Kidney (tissue), 19 donors: ENCODE data around the gene CT45A6. TPM values are rescaled to one million over a fixed set of nuclear protein-coding genes. Genes with fewer than 3 reads are reported as not detected.
"Not testable (repeated sequence)": the region's sequence is repeated elsewhere in the genome, so short reads cannot be mapped to it uniquely, and the experiment has no call there.

Experiments used
- DNase-seq, 5 donors: peaks; one replicate each; pipeline ENCODE4 v3.0.0-alpha.2; 2013 to 2020
- FAIRE-seq: peaks from 2 replicates; lab custom pipeline; 2012; peaks lifted over from hg19 to GRCh38; lab: Jason Lieb, UNC
- H3K27ac ChIP-seq, 2 donors: one replicate each; pipeline ENCODE4 v1.7.0; 2013; ENCODE audit warnings: low read depth in 2 of 2, low read length in 2 of 2, inconsistent platforms in 1 of 2
- H3K27me3 ChIP-seq: one replicate; pipeline ENCODE4 v1.7.1; 2013; ENCODE audit warnings: low read length, inconsistent platforms; ENCODE audit not compliant: control insufficient read depth, insufficient read depth
- H3K36me3 ChIP-seq, 3 donors: one replicate each; pipeline versions ENCODE4 v1.7.0 to v1.7.1; 2013; ENCODE audit warnings: low read length in 3 of 3, control low read depth in 1 of 3, inconsistent platforms in 1 of 3; ENCODE audit not compliant: insufficient read depth in 3 of 3, control insufficient read depth in 2 of 3
- H3K4me1 ChIP-seq, 3 donors: one replicate each; pipeline versions ENCODE4 v1.7.0 to v1.7.1; 2013; ENCODE audit warnings: low read length in 3 of 3, inconsistent platforms in 1 of 3, low read depth in 1 of 3; ENCODE audit not compliant: control insufficient read depth in 2 of 3, insufficient read depth in 2 of 3
- H3K4me3 ChIP-seq, 3 donors: one replicate each; pipeline versions ENCODE4 v1.7.0 to v1.8.1; 2013; ENCODE audit warnings: low read length in 3 of 3, control low read depth in 1 of 3, inconsistent platforms in 1 of 3
- H3K9ac ChIP-seq, 3 donors: one replicate each; pipeline versions ENCODE4 v1.7.0 to v1.7.1; 2013; ENCODE audit warnings: low read length in 3 of 3, control low read depth in 1 of 3, inconsistent platforms in 1 of 3
- H3K9me3 ChIP-seq, 3 donors: one replicate each; pipeline versions ENCODE4 v1.7.0 to v1.7.1; 2013; ENCODE audit warnings: low read length in 3 of 3, control low read depth in 1 of 3, inconsistent platforms in 1 of 3; ENCODE audit not compliant: control insufficient read depth in 2 of 3, insufficient read depth in 1 of 3
- intact Hi-C: fragments of 100-400 bp; cut with DNase I; formaldehyde crosslinking; loops from one replicate; pipeline ENCODE4 v1.11.1; 2022
- long read RNA-seq, 10 donors: library from polyadenylated mRNA in 1 of 10; unstranded in 1 of 10; transcript quantifications; one replicate each; pipeline ENCODE4 v2.0.0 and lab custom pipeline, GENCODE V29; 2021 to 2026
- polyA plus RNA-seq: library from polyadenylated mRNA; stranded (reverse); fragments of 350-450 nt; fragmentation: Illumina TruSeq; extraction: RNeasy Lipid Tissue Mini Kit (QIAGEN cat#74804); gene quantifications from one replicate; pipeline ENCODE4 v1.2.3, GENCODE V29; 2014; ENCODE audit warnings: low read depth, low replicate concordance; ENCODE audit not compliant: insufficient read depth
- total RNA-seq: library from RNA; stranded (reverse); fragmentation: NEBNext Ultra II Directional; extraction: Animal tissue kit (Norgen Biotek cat#: 25700); gene quantifications from one replicate; pipeline ENCODE4 v1.2.1, GENCODE V29; 2021
- donor health status: control.
- donor health status: control.
- donor health status: DM: yes; HTN: yes; CAD: no.
- donor health status: Normal renal cell carcinoma (clear cell type).

Gene CT45A6, protein sequence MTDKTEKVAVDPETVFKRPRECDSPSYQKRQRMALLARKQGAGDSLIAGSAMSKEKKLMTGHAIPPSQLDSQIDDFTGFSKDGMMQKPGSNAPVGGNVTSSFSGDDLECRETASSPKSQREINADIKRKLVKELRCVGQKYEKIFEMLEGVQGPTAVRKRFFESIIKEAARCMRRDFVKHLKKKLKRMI
- total RNA-seq (not detected), polyA plus RNA-seq (not detected)
- long read RNA-seq, donor 1 = 0 reads
- long read RNA-seq, donor 2 = 0 reads
- long read RNA-seq, donor 3 = 0 reads
- long read RNA-seq, donor 4 = 0 reads
- long read RNA-seq, donor 5 = 0 reads
- long read RNA-seq, donor 6 = 0 reads
- long read RNA-seq, donor 7 = 0 reads
- long read RNA-seq, donor 8 = 0 reads
- long read RNA-seq, donor 9 = 0 reads
- long read RNA-seq, donor 10 = 0 reads

- FAIRE-seq = not testable (repeated sequence)
Measured at GRCh38 chrX:135802687-135803086, at the start of gene CT45A6. Gene CT45A6, minus strand, starts transcription at chrX:135802787. Its CDS starts 3,794 bp downstream, at chrX:135798993.

DNA sequence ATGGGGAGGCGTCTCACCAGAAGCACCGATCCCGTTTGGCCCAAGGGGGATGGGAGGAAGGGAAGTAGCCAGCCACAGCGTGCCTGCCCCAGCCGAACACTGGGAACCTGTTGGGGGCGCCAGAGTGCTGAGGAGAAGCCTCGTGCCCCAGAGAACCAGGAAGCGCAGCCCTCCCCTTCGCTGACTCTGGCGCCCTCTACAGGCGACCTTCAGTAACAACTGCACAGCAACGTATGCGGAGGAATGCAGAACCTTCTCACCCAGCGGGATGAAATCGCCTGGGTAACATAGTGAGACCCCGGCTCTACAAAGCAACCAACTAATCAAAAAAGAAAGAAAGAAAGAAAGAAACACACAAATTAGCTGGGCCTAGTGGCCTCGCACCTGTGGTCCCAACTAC, 34.6 kb upstream of the CT45A6 start, which contains the start of gene CT45A7:
CT45A7 (minus strand) TSS at position 101 of the 400 bp plus-strand sequence. CDS start 3,747 bp downstream, outside the sequence.
- DNase-seq, H3K9me3 ChIP-seq, H3K9ac ChIP-seq, H3K36me3 ChIP-seq, H3K27ac ChIP-seq, H3K4me1 ChIP-seq, FAIRE-seq, intact Hi-C loops, H3K4me3 ChIP-seq, H3K27me3 ChIP-seq: not testable (repeated sequence)

More at GRCh38 chrX:135802687-135803086, at the start of gene CT45A6:
- H3K27me3 ChIP-seq, H3K9me3 ChIP-seq, DNase-seq, H3K4me1 ChIP-seq, H3K27ac ChIP-seq, H3K4me3 ChIP-seq, intact Hi-C loops, H3K9ac ChIP-seq, H3K36me3 ChIP-seq: not testable (repeated sequence)

- H3K27me3 ChIP-seq, intact Hi-C loops, FAIRE-seq: not testable (repeated sequence)
Measured at GRCh38 chrX:135819912-135820311, 17.3 kb upstream of the CT45A6 start, which contains the start of gene CT45A2. Gene CT45A2, minus strand, starts transcription at chrX:135820012. Its CDS starts 3,747 bp downstream, at chrX:135816265.

GRCh38 chrX:135785403-135785802, 17.2 kb downstream of the CT45A6 start, which contains the start of gene CT45A5:
Gene CT45A5, minus strand, starts transcription at chrX:135785503. Its CDS starts 3,774 bp downstream, at chrX:135781729.
- H3K4me1 ChIP-seq, H3K4me3 ChIP-seq, DNase-seq, FAIRE-seq, H3K9ac ChIP-seq, H3K36me3 ChIP-seq, intact Hi-C loops, H3K27ac ChIP-seq, H3K9me3 ChIP-seq, H3K27me3 ChIP-seq: not testable (repeated sequence)

More at GRCh38 chrX:135819912-135820311, 17.3 kb upstream of the CT45A6 start, which contains the start of gene CT45A2:
- DNase-seq, H3K36me3 ChIP-seq, H3K9me3 ChIP-seq, H3K4me3 ChIP-seq, H3K4me1 ChIP-seq, H3K27ac ChIP-seq, H3K9ac ChIP-seq: not testable (repeated sequence)

DNA sequence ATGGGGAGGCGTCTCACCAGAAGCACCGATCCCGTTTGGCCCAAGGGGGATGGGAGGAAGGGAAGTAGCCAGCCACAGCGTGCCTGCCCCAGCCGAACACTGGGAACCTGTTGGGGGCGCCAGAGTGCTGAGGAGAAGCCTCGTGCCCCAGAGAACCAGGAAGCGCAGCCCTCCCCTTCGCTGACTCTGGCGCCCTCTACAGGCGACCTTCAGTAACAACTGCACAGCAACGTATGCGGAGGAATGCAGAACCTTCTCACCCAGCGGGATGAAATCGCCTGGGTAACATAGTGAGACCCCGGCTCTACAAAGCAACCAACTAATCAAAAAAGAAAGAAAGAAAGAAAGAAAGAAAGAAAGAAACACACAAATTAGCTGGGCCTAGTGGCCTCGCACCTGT, 34.5 kb downstream of the CT45A6 start, which contains the start of gene CT45A3:
CT45A3 (minus strand) TSS at position 101 of the 400 bp plus-strand sequence. CDS start 3,747 bp downstream, outside the sequence.
- H3K9me3 ChIP-seq, H3K27me3 ChIP-seq, H3K4me3 ChIP-seq, H3K27ac ChIP-seq, H3K36me3 ChIP-seq, H3K9ac ChIP-seq, DNase-seq, H3K4me1 ChIP-seq, FAIRE-seq, intact Hi-C loops: not testable (repeated sequence)

DNA sequence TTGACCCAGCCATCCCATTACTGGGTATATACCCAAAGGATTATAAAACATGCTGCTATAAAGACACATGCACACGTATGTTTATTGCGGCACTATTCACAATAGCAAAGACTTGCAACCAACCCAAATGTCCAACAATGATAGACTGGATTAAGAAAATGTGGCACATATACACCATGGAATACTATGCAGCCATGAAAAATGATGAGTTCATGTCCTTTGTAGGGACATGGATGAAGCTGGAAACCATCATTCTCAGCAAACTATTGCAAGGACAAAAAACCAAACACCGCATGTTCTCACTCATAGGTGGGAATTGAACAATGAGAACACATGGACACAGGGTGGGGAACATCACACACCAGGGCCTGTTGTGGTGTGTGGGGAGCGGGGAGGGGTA, 57.8 kb downstream of the CT45A6 start:
- DNase-seq = peak in 1 of 5 donors; percentile 5
- H3K9me3 ChIP-seq, H3K4me3 ChIP-seq, H3K27me3 ChIP-seq, H3K36me3 ChIP-seq, H3K27ac ChIP-seq, FAIRE-seq, H3K4me1 ChIP-seq, H3K9ac ChIP-seq, intact Hi-C loops: not testable (repeated sequence)
